ENCODE measurements around the gene EGLN2.
A peak's percentile ranks its signal among the peaks of the same experiment; 100 is the strongest.
"Not testable (repeated sequence)": the region's sequence is repeated elsewhere in the genome, so short reads cannot be mapped to it uniquely, and the experiment has no call there.

EGLN2 gene

GRCh38 chr19:40798683-40799557 is at the start of gene EGLN2:
Gene EGLN2 (plus strand): TSS chr19:40799191. CDS start chr19:40800573, 1,382 bp downstream.
- DNase-seq (ENCODE audit: low spot score) = peak; percentile 100

- DNase-seq (ENCODE audit: low spot score) = peak; percentile 100
Observed at GRCh38 chr19:40750058-40750873, 48.7 kb upstream of the EGLN2 start, which contains the start of gene ACTMAP. Gene ACTMAP (minus strand): TSS chr19:40750477. CDS start chr19:40749803, 674 bp downstream.

- DNase-seq (ENCODE audit: low spot score) = peak; percentile 94
Observed at GRCh38 chr19:40750874-40751537, 48.0 kb upstream of the EGLN2 start, which contains the start of gene SNRPA. Gene SNRPA (plus strand): TSS chr19:40751203. CDS start chr19:40751409, 206 bp downstream.

- DNase-seq (ENCODE audit: low spot score) = no peak
Observed at GRCh38 chr19:40752257-40752781, 46.7 kb upstream of the EGLN2 start.

- no peak for DNase-seq (ENCODE audit: low spot score)
Observed at GRCh38 chr19:40754611-40755247, 44.3 kb upstream of the EGLN2 start.

- no peak for DNase-seq (ENCODE audit: low spot score)
Observed at GRCh38 chr19:40755248-40755624, 43.8 kb upstream of the EGLN2 start.

GRCh38 chr19:40755791-40756190 is 43.2 kb upstream of the EGLN2 start:
- no peak for DNase-seq (ENCODE audit: low spot score)

GRCh38 chr19:40756502-40757110 is 42.4 kb upstream of the EGLN2 start:
- no peak for DNase-seq (ENCODE audit: low spot score)

GRCh38 chr19:40758491-40758890 is 40.5 kb upstream of the EGLN2 start:
- no peak for DNase-seq (ENCODE audit: low spot score)

- no peak for DNase-seq (ENCODE audit: low spot score)
Observed at GRCh38 chr19:40759352-40759751, 39.6 kb upstream of the EGLN2 start.

GRCh38 chr19:40762754-40763470 is 36.1 kb upstream of the EGLN2 start:
- no peak for DNase-seq (ENCODE audit: low spot score)

- DNase-seq (ENCODE audit: low spot score) = no peak
Observed at GRCh38 chr19:40763526-40763925, 35.5 kb upstream of the EGLN2 start.

- no peak for DNase-seq (ENCODE audit: low spot score)
Observed at GRCh38 chr19:40763963-40764362, 35.0 kb upstream of the EGLN2 start.

- not testable (repeated sequence) for DNase-seq (ENCODE audit: low spot score)
Observed at GRCh38 chr19:40766385-40766784, 32.6 kb upstream of the EGLN2 start.

GRCh38 chr19:40768869-40769268 is 30.1 kb upstream of the EGLN2 start:
- DNase-seq (ENCODE audit: low spot score) = no peak

GRCh38 chr19:40771101-40771862 is 27.7 kb upstream of the EGLN2 start:
- DNase-seq (ENCODE audit: low spot score) = peak; percentile 12

- no peak for DNase-seq (ENCODE audit: low spot score)
Observed at GRCh38 chr19:40774916-40775631, 23.9 kb upstream of the EGLN2 start, which contains the start of gene MIA. Gene MIA (plus strand): TSS chr19:40775521. CDS start chr19:40775543, 22 bp downstream.

- no peak for DNase-seq (ENCODE audit: low spot score)
Observed at GRCh38 chr19:40775632-40776022, 23.4 kb upstream of the EGLN2 start.

GRCh38 chr19:40776364-40776763 is 22.6 kb upstream of the EGLN2 start:
- no peak for DNase-seq (ENCODE audit: low spot score)
